ENCODE measurements around the gene LDLRAD4.
A peak's percentile ranks its signal among the peaks of the same experiment; 100 is the strongest.

Gene LDLRAD4

GRCh38 chr18:13218368-13218991 lies at the start of gene LDLRAD4:
Gene LDLRAD4 (plus strand): TSS chr18:13218760.
- DNase-seq, result peak; percentile 32

- DNase-seq, result no peak
These were observed 44.9 kb upstream of the LDLRAD4 start for GRCh38 chr18:13173578-13174145.

- no peak for DNase-seq
These were observed 43.3 kb upstream of the LDLRAD4 start for GRCh38 chr18:13175266-13175665.

- DNase-seq, result no peak
These were observed 42.8 kb upstream of the LDLRAD4 start for GRCh38 chr18:13175754-13176210.

GRCh38 chr18:13176847-13177246 lies 41.7 kb upstream of the LDLRAD4 start:
- DNase-seq, result no peak

- DNase-seq, result no peak
These were observed 40.4 kb upstream of the LDLRAD4 start for GRCh38 chr18:13178197-13178596.

- no peak for DNase-seq
These were observed 39.6 kb upstream of the LDLRAD4 start for GRCh38 chr18:13178976-13179375.

GRCh38 chr18:13179566-13180113 lies 38.9 kb upstream of the LDLRAD4 start:
- DNase-seq, result no peak

GRCh38 chr18:13180614-13181375 lies 37.8 kb upstream of the LDLRAD4 start:
- no peak for DNase-seq

- no peak for DNase-seq
These were observed 36.8 kb upstream of the LDLRAD4 start for GRCh38 chr18:13181765-13182164.

- no peak for DNase-seq
These were observed 35.2 kb upstream of the LDLRAD4 start for GRCh38 chr18:13183359-13183758.

GRCh38 chr18:13183790-13184189 lies 34.8 kb upstream of the LDLRAD4 start:
- no peak for DNase-seq

GRCh38 chr18:13184396-13184795 lies 34.2 kb upstream of the LDLRAD4 start:
- no peak for DNase-seq

GRCh38 chr18:13185675-13186198 lies 32.8 kb upstream of the LDLRAD4 start:
- DNase-seq, result no peak

GRCh38 chr18:13186687-13187086 lies 31.9 kb upstream of the LDLRAD4 start:
- DNase-seq, result no peak

- DNase-seq, result no peak
These were observed 31.1 kb upstream of the LDLRAD4 start for GRCh38 chr18:13187498-13187897.

GRCh38 chr18:13191031-13191430 lies 27.5 kb upstream of the LDLRAD4 start:
- no peak for DNase-seq

- no peak for DNase-seq
These were observed 26.8 kb upstream of the LDLRAD4 start for GRCh38 chr18:13191779-13192178.

GRCh38 chr18:13192970-13193369 lies 25.6 kb upstream of the LDLRAD4 start:
- no peak for DNase-seq

GRCh38 chr18:13194239-13194638 lies 24.3 kb upstream of the LDLRAD4 start:
- DNase-seq, result no peak

- no peak for DNase-seq
These were observed 19.9 kb upstream of the LDLRAD4 start for GRCh38 chr18:13198701-13199100.

- no peak for DNase-seq
These were observed 19.4 kb upstream of the LDLRAD4 start for GRCh38 chr18:13199169-13199568.

GRCh38 chr18:13201292-13201691 lies 17.3 kb upstream of the LDLRAD4 start:
- DNase-seq, result no peak

GRCh38 chr18:13202571-13202970 lies 16.0 kb upstream of the LDLRAD4 start:
- no peak for DNase-seq
